ENCODE results near the gene MACF1.

MACF1 gene

DNA sequence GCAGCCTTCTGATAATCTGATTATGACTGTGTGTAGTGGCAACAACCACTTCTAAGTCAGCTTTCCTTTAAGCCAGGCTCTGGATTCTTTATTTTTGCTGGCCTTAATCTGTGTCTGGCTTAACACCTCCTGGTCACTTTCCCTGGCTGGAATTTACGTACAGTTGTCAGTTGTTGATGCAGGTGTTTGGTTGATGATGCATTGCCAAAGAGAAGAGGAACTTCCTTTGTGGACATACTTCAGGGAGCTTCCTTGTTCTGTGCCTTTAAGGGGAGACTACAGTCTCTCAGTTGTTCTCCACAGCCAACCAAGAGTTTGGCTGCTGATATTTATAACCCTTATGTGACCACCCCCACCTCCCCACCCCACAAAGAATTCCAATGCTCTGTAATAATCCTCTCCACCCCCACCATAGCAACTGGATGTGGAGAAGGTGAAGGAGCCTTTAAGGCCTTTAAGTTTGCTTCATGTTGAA, 190.9 kb downstream of the MACF1 start:
- peak; percentile 88 for DNase-seq (ENCODE audit: low read depth)

DNA sequence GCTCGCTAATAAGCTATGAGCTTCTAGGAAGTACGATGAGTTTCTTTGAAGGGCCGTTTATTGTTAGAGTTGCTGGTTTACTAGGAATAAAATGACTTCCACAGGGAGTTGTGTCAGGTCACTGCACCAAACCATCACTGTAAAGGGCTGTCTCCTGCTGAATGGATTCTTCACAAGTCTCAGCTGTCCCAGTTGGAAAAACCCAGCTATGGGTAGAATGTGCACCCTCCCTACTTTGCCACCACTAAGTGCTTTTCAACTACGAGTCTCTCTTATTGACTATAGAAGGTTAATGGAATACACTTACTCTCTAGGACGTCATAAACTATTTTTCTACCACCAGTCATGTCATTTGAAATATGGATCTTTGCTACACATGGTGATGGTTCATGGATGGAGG, 192.2 kb downstream of the MACF1 start:
- DNase-seq (ENCODE audit: low read depth): no peak

DNA sequence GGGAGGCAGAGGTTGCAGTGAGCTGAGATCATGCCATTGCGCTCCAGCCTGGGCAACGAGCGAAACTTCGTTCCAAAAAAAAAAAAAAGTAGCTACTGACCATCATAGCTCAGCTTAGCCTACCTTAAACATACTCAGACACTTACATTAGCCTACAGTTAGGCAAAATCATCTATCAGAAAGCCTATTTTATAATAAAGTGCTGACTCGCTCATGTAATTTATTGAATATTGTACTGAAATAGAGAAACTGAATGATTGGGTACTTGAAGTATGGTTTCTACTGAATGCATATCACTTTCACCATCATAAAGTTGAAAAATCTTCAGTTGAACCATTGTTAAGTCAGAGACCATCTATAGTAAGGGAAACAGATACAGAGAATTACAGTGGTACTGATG, 193.0 kb downstream of the MACF1 start:
- no peak for DNase-seq (ENCODE audit: low read depth)

DNA sequence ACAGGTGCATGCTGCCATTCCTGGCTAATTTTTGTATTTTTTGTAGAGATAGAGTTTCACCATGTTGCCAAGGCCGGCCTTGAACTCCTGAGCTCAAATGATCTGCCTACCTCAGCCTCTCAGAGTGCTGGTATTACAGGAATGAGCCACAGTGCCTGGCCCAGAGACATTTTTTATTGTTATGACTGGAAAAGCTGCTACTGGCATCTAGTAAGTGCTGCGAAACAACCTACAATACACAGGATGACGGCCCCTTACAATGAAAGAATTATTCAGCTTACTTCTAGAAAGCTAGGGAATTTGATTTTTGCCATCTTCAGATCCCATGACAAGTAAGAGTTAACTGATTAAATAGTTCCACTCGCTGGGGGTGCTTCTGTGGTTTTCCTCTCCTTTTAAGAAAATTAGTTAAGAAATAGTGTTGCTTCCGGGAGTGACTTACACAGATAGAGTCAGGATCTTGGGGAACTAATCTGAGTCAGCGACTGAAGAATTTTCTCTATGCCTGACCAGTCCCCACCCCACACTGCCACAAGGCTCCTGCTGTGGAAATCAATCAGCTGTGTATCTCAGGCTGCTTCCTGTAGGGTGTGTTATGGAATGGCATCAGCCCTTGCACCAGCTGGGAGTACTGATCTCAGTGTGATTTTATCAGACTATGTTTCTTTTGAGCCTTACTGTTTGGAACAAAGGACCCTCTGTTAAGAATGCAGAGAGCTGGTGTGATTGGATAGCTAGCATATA, 194.0 kb downstream of the MACF1 start:
- DNase-seq (ENCODE audit: low read depth): peak; percentile 99

DNA sequence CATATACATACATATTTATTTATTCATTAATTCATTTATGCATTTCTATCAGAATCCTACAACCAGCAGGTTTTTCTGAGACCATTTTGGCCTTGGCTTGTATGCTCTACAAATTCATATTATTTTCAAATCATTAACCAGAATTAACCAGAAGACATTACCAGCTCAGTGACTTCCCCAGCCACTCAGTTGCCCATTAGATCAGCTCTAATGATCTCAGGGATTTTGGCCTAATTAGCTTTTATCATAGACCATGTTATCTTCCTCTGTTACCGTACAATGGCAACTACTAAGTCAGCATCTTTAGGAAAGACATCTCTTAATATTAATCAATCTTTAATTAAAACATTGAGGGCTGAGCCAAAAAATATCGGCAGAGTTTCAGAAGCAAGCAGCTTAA, 196.6 kb downstream of the MACF1 start:
- no peak for DNase-seq (ENCODE audit: low read depth)

DNA sequence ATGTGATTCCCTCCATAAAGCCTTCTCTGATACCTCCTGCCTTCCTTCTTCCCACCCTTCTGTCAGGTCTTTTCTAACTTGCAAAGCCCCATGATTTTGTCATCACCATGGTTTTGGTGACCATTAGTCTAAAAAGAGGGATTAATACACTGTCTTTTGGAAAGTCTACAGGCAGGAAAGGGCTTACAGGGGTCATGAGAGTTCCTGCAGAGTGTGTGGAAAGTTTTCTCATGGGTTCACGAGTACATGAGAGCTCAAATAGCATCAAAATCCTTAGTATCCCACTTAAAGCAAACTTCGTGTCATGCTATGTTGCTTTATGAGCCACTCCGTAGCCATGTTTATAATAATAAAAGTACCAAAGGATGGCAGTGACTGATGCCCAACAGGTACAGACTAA, 200.4 kb downstream of the MACF1 start:
- DNase-seq (ENCODE audit: low read depth): no peak

DNA sequence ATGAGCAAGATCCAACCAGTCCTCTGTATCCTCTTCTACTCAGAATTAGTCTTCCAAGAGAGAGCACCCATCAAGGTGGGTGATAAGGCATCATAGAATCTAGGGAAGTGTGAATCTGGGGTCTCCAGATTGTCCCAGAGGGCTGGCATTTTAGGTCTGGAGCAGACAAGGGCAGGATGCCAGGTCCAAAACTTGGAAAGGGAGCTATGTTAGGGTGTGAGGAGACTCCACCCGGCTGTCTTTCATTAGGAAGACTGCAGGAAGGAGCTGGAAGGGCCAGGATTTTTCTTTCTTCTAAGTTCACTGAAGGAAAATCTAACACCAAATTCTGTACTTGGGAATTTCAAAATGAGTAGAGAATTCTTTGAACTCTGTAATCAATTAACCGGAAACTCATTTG, 200.9 kb downstream of the MACF1 start:
- DNase-seq (ENCODE audit: low read depth): no peak

DNA sequence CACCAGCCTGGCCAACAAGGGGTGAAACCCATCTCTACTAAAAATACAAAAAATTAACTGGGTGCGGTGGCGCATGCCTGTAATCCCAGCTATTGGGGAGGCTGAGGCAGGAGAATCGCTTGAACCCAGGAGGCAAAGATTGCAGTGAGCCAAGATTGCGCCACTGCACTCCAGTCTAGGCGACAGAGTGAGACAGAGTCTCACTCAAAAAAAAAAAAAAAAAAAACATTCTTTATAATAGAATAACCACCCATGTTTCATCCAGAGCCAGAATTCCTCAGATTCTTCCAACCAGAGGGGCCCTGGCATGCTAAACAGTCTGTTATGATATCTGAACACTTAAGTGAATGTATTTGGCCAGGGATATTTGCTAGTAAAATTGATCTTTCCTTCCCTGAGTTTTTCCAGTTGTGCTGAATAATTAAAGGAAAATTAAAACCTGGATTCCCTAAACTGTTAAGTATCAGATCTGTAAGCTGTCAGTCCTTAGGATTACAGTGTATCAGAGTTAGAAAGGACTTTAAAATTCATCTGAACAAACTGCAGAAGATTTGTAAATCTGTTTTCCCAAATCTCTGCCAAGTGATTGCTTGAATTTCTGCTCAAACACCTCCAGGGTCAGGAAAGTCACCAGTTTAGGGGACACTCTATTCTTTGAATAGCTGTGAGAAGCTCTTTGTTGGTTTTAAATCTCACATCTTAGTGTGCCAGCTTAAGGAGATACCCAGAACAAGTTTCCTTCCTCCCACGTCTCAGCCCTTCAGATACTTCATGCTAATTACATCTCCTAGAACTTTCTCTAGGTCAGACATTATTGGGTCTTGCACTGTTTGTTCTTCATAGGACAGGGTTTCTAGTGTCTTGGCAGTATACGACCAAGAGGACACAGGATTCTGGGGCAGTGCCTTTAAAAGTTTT, 202.3 kb downstream of the MACF1 start:
- DNase-seq (ENCODE audit: low read depth): peak; percentile 64

DNA sequence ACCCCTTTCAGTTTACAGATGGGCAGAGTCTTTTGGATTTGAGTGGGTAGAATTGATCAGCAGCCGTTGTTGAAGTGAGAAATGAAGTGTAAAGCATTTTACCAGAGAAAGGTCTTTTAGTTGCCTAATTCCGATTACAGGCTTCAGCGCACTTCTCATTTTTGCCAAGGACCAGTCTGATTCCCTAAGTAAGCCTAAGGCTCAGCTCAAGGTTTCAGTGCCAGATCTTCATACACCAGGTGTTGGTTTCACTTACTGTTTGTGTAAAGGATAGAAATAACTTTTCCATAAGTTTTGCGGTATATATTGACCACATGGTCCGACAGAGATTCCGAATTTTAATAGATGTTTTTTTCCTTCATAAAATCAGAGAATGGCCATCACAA, 203.0 kb downstream of the MACF1 start:
- DNase-seq (ENCODE audit: low read depth): no peak

DNA sequence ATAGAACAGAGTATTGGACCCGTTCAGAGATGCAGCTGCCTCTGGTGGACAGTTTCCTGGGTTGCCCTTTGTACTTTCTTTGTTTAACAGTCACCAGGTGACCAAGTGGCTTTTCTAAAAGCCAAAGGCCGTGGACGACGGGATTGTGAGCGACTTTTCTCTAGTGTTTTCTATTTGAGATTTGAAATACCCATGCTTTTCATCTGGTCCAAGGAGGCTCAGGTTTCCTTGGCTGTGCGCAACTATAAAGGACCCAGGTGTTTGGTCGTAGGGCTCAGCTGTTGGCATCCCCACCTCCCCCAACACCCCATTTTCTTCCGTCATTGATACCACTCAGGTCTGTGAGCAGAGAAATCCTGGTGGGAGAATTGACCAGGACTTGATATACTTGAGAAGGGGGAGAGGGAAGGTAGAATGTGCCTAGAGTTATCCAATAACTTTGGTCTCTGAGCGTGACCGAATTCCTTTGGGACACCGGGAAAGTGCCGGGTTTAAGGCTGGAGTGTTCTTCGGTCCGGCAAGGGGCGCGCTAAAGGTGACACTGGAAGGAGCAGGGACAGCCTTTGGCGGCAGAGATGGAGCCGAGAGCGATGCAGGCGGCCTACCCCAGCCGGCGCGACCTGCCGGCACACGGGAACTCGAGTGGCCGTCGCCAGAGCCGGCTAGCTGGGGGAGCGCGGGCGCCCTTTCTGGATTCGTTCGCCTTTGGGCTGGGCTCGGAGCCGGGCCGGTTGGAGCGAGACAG, 203.6 kb downstream of the MACF1 start:
- no peak for DNase-seq (ENCODE audit: low read depth)

DNA sequence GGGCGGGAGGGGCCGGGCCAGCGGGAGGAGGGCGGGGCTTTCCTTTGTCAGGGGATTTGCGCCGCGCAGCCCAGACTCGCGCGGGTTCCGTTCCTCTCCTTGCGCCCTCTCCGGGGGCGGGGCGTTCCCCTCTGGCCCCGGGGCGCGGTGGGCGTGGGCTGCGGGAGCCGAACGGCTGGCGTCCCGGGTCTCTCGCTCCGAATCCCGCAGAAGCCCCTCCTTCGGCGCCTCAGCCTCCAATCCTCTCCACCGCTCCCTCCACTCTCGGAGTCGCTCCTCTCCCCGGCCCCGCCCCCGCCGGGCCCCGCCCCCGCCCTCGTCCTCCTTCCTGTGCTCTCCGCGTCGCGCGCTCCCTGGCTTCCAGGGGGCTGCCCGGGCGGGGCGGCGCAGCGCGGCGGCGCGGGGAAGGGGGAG, 204.2 kb downstream of the MACF1 start:
- DNase-seq (ENCODE audit: low read depth): peak; percentile 96

DNA sequence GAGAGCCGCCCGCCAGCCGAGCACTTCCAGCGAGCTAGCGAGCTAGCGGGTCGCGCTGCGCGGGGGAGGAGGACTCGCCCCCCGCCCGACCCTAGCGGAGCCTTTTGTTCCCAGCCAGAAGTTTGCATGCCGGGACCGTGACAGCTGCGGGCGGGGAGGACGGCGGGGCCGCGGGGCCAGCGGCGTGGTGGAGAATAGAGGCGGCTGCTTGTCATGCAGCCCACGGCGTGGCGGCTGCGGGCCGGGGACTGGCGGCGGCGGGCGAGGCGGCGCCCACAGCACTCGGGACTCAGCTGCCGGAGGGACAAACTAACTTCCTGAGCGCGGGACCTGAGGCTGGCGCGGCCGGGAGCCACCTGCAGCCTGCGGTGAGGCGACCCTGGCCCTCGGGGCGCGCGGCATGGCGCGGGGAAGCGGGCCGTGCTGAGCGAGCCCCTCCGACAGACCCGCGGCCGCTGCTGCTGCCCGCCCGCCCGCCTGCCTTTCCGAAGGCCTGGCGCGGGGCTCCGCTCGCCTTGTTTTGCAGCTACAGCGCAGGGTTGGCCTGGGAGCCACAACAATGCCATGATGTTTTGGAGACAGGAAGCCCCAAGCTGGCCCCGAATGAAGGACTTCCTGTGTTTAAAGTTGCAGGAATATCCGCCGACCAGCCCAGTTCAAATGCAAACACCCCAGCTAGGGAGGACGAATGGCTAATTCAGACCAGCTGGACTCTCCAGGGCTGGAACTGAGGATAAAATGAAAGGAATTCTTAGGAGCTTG, 204.7 kb downstream of the MACF1 start:
- peak; percentile 56 for DNase-seq (ENCODE audit: low read depth)

DNA sequence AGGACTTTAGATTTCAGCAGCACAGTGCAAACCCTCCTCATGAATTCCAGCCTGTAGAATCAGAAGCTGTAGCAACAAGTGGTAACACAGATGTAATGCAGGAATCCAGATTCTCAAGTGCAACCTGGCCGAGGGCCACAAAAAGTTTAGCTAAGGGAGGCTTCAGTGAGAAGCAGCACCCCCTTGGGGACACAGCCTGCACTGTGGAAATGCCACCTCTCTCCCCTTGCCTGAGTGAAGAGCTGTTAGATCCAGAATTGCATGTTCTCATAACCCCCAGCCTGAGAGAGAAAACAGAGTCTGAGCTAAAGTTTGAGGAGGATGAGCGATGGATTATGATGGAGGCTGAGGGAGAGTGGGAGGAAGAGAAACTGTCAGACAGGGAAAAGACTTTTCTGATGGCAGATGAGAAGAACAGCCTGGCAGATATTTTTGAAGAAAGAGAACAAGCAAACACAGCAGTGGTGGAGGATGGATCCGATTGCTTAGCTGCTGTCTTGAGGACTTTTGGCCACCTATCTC, 206.5 kb downstream of the MACF1 start:
- peak; percentile 94 for DNase-seq (ENCODE audit: low read depth)

DNA sequence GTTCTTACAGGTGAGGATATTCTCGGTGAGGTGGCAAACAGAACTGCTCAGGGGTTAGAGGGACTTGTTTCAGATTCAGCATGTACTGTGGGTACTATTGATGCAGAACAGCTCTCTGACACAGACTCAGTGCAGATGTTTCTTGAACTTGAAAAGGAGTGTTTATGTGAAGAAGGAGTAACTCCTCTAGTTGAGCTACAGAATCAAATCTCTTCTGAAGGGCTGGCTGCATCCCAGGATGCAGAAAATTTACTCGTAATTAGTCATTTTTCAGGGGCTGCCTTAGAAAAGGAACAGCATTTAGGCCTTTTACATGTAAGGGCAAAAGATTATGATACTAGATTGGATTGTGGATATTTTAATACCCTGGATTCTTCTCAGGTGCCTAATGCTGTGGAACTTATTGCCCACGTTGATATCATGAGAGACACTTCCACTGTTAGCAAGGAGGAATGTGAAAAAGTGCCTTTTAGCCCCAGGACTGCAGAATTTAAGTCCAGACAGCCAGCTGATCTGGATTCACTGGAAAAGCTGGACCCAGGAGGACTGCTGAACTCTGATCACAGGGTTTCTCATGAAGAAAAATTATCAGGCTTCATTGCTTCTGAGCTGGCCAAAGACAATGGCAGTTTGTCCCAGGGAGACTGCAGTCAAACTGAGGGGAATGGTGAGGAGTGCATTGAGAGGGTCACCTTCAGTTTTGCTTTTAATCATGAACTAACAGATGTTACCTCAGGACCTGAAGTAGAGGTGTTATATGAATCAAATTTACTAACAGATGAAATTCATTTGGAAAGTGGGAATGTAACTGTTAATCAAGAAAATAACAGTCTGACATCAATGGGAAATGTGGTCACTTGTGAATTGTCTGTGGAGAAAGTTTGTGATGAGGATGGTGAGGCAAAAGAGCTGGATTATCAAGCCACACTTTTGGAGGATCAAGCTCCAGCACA, 207.3 kb downstream of the MACF1 start:
- DNase-seq (ENCODE audit: low read depth): peak; percentile 41

DNA sequence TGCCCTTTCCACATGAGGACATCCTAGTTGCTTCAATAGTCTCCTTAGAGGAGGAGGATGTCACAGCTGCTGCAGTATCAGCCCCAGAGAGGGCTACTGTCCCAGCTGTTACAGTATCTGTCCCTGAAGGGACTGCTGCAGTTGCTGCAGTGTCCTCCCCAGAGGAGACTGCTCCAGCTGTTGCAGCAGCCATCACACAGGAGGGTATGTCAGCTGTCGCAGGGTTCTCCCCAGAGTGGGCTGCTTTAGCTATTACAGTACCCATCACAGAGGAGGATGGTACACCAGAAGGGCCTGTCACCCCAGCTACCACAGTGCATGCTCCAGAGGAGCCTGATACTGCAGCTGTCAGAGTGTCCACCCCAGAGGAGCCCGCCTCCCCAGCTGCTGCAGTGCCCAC, 208.4 kb downstream of the MACF1 start:
- no peak for DNase-seq (ENCODE audit: low read depth)

DNA sequence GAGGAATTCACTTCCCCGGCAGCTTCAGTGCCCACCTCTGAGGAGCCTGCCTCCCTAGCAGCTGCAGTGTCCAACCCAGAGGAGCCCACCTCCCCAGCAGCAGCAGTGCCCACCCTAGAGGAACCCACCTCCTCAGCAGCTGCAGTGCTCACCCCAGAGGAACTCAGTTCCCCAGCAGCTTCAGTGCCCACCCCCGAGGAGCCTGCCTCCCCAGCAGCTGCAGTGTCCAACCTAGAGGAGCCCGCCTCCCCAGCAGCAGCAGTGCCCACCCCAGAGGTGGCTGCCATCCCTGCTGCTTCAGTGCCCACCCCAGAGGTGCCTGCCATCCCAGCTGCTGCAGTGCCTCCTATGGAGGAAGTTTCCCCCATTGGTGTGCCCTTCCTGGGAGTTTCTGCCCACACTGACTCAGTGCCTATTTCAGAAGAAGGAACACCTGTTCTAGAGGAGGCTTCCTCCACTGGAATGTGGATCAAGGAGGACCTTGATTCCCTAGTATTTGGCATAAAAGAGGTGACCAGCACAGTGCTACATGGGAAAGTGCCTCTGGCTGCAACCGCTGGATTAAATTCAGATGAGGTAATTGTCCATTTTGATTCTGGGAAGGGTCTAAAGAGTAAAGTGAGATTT, 209.5 kb downstream of the MACF1 start:
- DNase-seq (ENCODE audit: low read depth): no peak

DNA sequence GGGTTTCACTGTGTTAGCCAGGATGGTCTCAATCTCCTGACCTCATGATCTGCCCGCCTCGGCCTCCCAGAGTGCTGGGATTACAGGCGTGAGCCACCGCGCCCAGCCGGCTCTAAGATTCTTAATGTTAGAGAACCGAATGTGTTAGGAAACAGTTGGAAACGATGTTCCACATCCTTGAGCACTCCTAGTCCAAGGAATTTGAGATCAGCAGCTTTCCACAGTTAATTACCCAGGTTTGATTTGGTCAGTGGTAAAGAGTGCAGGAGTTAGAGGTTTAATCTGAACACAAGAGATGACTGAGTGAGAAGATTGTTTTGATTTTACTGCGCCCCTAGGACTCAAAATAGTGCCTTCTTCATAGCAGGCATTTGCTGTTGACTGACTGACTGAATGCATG, 211.1 kb downstream of the MACF1 start:
- DNase-seq (ENCODE audit: low read depth): no peak

DNA sequence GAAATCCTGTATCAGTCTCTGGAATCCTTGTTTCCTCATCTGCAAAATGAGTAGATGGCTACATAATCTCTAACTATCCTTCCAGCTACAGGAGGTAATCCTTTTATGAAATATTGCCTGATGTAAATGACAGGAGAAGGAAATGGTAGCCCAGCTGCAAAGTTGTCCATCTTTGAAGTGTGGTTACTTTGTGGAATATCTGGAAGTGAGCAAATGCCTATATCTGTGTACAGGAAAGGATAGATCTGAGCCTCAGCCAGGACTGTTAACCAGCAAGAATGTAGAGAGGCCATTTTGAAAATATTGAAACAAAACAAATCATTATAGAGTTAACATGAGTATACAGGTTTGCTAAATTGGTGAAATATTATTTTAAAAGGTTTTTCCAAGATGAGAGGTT, 212.1 kb downstream of the MACF1 start:
- no peak for DNase-seq (ENCODE audit: low read depth)

DNA sequence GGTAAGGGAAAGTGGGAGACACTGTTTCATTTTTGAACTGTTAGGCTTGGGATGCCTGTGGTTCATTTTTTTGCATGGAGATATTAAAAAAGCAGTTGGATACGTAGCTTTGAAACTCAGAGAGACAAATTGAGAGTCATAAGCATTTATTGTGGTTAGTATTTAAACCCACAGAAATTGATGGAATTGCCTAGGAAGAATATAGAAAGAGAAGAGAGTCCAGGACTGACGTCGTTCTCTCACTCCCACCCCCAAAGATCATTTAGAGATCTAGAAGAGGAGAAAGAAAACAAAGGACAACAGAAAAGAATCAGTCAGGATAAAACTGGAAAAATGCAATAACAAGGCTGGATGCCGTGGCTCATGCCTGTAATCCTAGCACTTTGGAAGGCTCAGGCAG, 213.7 kb downstream of the MACF1 start:
- DNase-seq (ENCODE audit: low read depth): peak; percentile 49

DNA sequence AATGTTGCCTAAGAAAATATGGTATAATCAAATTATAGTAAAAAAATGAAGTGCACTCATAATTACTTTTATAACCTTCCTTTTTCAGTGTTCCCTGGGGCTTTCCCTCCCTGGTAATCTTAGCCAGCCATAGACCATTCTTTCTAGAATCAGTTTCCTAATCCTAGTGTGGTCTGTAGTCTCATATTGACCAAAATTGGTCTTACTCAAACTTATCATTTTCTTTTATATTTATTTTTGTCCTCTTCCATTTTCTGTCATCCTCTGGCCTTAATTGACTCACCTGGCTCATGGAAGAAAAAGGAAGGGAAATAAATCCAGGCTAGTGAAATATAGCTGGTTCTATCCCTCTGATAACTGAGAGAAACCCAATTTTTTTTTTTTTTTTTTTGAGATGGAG, 216.0 kb downstream of the MACF1 start:
- no peak for DNase-seq (ENCODE audit: low read depth)
